DMS153 treated with DMSO at 0.1 percent for 48 hours (cell line): ENCODE data around the gene NCOA3.

Experiments used
- DNase-seq: peaks from one replicate; lab custom pipeline; 2025; ENCODE audit not compliant: unreplicated experiment; lab: John Stamatoyannopoulos, UW

NCOA3 gene

DNA sequence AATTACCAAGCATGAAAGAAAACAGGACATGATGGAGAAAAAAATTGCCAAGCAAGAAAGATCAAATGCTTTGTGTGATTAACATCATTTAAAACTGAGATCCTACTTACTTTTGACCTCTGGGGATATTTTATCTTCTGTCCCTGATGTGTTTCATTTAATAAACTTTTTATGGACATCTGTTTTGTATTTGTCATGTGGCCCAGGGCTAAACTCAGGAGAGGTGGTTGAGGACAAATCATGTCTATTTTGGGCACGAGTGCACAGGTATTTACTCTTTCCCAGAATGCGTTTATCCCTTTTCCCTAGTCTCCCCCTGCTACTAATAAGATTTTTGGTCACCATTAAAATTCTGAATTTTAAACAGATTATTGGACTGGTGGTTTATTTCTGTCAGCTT, 128.2 kb downstream of the NCOA3 start:
- no peak for DNase-seq

DNA sequence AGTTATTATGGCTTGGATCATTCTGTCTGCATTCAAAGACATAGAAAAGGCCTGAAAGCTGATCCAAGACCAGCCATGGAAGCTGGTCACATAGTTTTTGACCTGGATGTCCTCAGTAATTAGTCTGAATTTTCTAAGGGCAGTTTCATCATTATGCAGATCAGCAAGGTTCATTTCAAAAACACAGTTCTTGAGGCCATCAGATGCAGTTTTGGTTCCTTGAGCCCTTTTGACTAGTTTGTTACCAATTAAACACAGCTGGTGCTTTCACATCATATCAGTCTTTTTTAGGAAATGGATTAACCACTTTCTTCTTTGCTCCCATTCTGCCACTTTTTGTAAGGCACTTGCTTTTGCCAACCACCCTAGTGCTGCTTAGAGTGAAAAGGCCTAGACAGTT, 129.4 kb downstream of the NCOA3 start:
- DNase-seq = no peak

DNA sequence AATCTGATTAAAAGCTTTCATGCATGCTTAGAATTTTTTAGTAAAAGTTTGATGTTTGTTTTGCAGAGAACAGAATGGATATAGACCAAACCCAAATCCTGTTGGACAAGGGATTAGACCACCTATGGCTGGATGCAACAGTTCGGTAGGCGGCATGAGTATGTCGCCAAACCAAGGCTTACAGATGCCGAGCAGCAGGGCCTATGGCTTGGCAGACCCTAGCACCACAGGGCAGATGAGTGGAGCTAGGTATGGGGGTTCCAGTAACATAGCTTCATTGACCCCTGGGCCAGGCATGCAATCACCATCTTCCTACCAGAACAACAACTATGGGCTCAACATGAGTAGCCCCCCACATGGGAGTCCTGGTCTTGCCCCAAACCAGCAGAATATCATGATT, 133.6 kb downstream of the NCOA3 start:
- DNase-seq = no peak

DNA sequence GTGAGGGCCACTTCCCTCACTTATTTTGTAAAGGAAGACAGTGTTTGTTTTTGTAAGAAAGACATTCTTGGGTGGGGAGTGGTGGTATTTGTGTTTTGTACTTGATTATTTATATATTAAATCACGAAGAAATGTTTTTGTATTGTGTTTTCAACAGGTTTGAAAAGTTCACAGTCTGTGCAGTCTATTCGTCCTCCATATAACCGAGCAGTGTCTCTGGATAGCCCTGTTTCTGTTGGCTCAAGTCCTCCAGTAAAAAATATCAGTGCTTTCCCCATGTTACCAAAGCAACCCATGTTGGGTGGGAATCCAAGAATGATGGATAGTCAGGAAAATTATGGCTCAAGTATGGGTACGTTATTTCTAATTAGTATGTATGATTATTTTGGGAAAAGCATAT, 137.2 kb downstream of the NCOA3 start:
- DNase-seq = no peak

DNA sequence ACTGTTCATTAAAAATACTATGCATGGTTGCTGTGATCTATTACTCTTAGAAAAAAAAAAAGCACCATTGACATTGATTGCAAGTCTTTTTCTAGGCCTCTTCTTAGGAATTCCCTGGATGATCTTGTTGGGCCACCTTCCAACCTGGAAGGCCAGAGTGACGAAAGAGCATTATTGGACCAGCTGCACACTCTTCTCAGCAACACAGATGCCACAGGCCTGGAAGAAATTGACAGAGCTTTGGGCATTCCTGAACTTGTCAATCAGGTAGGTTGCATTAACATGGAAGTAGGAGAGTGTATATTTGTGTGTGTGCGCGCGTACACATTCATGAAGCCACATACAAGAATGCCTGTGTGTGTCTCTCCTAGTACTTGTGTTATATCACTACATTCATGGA, 140.4 kb downstream of the NCOA3 start:
- no peak for DNase-seq

DNA sequence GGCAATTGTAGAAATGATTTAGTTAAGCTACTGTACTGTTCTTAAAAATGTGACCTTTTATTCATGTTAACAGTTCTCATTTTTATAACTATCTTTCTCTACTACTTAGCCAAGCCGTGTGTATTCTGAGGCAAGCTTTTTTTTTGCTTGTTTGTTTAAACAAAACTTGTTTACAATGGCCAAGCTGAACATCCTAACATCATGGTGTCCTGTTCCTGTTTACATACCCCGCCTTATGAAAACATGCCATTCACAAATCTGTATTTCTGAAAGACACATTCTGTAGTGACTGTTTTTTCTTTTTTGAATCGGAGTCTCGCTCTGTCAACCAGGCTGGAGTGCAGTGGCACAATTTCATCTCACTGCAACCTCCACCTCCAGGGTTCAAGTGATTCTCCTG, 140.9 kb downstream of the NCOA3 start:
- DNase-seq = no peak

DNA sequence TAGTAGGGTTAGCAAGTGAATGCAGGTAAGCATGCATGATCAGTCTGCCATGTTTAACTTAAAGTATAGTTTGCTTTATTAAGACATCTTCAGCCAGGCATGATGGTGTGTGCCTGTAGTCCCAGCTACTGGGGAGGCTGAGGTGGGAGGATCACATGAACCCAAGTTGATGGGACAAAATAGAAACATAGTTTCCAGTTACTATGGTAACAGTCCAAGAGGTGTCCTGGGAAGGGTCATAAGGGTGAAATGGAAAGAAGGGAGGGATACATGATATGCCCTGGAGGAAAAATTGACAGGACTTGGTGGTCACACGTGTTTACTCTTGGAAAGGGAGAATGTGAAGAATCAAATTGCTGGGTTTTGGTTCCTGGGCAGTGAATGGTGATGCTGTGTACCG, 143.9 kb downstream of the NCOA3 start:
- DNase-seq = no peak

DNA sequence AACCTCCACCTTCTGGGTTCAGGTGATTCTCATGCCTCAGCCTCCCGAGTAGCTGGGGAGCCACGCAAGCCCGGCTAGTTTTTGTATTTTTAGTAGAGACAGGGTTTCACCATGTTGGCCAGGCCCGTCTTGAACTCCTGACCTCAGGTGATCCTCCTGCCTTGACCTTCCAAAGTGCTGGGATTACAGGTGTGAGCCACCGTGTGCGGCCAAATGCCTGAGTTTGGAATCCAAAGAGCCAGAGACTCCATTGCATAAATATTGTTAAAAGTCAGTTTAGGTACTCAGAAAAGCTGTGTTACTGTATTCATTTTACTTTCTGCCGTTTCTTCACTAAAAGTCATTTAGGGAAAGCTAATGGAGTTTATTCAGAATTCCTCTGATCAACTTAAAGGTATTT, 146.3 kb downstream of the NCOA3 start:
- DNase-seq = no peak

DNA sequence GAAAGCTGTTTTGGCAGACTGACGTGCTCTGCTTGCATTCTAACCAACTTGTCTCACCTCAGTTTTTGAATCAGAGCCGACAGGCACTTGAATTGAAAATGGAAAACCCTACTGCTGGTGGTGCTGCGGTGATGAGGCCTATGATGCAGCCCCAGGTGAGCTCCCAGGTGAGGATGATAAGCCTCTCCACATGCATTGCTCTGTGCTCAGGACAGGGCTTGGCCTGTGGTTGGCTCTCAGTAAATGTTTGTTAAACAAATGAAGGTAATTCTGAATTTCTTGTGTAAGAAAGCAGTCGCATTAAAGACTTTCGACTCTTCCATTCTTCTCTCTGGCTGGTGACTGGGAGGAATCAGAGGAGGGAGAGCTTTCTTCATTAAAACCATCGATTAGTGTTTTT, 147.3 kb downstream of the NCOA3 start:
- DNase-seq = no peak

DNA sequence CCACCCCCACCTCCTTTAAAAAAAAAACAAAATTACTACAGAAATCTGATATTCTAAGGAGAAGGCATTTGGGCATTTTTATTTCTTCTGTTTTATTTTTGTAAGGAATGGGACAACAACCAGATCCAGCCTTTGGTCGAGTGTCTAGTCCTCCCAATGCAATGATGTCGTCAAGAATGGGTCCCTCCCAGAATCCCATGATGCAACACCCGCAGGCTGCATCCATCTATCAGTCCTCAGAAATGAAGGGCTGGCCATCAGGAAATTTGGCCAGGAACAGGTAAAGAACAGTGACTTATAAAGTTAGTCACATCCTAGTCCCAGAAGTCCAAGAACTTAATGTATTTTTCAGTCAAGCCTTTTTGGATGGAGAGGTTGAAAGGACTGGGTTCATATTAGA, 150.6 kb downstream of the NCOA3 start:
- DNase-seq = no peak

DNA sequence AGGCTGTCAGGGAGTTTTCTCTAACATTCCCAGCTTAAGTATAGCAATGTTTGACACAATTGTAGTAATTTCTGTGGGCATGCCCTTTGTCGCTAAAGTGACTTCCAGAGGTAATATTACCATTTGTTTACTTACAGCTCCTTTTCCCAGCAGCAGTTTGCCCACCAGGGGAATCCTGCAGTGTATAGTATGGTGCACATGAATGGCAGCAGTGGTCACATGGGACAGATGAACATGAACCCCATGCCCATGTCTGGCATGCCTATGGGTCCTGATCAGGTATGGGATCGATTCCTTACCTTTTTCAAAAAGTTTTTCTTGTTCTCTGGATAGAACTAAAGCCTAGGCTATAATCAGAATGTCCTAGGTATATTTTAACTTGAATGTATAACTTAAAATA, 151.1 kb downstream of the NCOA3 start:
- DNase-seq = no peak

DNA sequence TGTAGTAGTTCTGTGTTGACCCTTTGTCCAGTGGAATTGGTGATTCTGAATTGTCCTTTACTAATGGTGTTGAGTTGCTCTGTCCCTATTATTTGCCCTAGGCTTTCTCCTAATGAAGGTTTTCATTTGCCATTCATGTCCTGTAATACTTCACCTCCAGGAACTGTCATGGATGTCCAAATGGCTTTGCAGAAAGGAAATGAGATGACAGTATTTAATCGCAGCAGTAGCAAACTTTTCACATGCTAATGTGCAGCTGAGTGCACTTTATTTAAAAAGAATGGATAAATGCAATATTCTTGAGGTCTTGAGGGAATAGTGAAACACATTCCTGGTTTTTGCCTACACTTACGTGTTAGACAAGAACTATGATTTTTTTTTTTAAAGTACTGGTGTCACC, 152.2 kb downstream of the NCOA3 start:
- no peak for DNase-seq

DNA sequence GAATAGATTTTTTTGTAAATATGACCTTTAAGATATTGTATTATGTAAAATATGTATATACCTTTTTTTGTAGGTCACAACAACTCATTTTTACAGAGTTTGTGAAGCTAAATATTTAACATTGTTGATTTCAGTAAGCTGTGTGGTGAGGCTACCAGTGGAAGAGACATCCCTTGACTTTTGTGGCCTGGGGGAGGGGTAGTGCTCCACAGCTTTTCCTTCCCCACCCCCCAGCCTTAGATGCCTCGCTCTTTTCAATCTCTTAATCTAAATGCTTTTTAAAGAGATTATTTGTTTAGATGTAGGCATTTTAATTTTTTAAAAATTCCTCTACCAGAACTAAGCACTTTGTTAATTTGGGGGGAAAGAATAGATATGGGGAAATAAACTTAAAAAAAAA, 152.7 kb downstream of the NCOA3 start:
- no peak for DNase-seq

DNA sequence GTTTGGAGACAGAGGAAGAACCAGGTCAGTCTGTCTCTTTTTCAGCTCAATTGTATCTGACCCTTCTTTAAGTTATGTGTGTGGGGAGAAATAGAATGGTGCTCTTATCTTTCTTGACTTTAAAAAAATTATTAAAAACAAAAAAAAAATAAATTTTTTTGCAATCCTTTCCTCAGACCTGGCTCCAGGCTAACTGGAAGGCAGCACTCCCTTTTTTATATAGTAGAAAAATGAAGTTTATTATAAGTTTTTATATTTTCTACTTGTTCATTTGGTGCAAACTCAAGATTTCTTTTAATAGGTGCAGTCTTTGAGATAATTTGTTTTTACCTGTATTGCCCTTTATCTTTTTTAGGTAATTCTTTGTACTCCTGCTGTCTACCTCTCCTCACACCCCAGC, 153.9 kb downstream of the NCOA3 start:
- no peak for DNase-seq

DNA sequence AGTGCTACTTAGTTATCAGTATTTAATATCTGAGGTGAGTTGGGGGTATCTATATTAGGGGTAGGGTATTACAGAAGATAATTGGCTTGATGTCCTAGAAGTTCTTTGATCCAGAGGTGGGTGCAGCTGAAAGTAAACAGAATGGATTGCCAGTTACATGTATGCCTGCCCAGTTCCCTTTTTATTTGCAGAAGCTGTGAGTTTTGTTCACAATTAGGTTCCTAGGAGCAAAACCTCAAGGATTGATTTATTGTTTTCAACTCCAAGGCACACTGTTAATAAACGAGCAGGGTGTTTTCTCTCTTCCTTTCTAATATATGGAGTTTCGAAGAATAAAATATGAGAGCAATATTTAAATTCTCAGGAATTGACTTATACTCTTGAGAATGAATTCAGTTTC, 154.6 kb downstream of the NCOA3 start:
- no peak for DNase-seq

DNA sequence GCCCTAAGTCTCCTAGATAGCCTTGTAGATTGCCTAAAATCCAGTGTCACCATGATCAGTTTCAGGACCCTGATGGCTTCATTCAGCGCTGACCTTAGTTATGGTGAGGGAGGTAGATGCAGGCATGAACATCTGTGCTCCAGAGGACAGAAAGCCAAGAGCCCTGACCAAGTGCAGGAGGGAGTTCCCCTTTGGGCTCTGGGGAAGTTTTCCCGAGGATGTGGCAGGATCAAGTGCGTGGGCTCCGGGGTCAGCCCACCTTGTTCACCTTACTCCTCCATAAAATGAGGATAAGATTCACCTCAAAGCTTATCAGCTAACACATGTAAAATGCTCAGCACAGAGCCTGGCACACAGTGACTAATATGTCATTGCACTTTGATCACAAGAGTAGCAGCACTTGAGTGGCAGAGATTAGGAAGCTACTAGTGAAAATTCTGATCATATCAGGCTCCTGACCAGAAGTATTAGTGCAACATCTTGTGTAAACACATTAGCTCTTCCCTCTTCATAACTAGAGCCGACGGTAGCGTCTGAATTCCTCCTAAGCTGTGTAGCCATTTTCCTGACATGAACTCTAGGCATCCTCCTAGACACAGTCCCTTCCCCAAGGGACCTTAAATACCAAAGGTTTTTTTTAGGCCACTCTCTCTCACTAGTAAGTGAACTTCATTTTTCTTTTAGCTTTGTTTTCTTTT, 158.4 kb downstream of the NCOA3 start:
- no peak for DNase-seq

DNA sequence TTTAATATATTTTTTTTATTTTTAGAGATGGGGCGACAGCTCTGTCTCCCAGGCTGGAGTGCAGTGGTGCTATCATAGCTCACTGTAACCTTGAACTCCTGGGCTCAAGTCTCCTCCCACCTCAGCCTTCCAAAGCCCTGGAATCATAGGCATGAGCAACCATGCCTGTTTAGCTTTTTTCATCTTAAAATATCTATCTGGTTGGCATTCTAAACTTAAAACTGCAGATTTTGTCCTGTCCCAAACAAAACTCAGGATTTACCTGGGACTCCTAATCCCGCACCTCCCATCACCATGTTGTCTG, 158.9 kb downstream of the NCOA3 start:
- no peak for DNase-seq

DNA sequence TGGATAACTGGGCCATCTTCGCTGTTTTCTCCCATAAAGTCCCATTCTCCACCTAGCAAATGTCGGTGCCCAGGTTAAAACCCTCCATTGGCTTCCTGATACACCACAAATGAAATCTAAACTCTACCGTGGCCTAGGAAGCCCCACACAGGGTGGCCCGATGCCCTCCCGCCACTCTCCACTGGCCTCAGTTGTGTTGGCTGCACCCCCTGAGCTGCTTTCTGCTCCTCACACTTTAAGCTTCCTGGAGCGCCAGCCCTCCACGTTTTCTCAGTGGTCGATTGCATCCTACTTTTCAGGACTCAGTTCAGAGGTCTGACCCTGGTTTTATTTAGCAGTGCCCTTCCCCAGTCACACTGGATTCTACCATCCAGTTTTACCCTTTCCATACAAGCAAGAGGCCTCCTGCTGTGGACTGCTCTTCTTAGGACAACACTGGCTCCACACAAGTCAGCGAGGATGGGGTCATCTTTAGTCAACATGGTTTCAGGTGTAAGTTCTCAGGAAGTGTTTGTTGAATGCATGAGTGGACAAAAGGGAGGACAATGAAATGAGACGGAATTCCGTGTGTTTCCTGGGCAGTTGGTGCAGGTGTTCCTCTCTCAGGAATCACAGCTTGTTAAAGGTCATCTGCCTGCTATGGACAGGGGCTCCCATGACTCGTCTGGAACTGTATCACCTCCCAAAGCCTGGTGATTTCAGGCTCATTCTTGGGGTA, 159.5 kb downstream of the NCOA3 start:
- no peak for DNase-seq

DNA sequence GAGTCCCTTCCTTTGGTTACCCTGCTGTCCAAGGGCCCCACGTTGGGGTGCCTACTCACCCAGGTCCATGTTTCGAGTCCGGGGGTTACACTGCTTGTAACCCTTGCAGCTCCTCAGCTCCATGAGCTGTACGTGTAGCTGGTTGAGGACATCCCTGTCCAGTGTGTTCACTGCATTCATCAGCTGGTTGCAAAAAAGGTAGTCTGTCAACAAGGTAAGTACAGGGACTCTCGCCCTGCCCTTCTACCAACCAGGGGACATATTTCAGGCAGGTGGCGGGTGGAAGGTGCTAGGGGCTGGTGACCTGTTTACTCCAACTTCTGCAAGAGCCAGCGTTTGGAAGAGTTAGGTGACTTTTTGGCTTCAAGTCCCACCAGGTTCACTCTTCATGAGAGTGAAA, 160.0 kb downstream of the NCOA3 start:
- DNase-seq = no peak

DNA sequence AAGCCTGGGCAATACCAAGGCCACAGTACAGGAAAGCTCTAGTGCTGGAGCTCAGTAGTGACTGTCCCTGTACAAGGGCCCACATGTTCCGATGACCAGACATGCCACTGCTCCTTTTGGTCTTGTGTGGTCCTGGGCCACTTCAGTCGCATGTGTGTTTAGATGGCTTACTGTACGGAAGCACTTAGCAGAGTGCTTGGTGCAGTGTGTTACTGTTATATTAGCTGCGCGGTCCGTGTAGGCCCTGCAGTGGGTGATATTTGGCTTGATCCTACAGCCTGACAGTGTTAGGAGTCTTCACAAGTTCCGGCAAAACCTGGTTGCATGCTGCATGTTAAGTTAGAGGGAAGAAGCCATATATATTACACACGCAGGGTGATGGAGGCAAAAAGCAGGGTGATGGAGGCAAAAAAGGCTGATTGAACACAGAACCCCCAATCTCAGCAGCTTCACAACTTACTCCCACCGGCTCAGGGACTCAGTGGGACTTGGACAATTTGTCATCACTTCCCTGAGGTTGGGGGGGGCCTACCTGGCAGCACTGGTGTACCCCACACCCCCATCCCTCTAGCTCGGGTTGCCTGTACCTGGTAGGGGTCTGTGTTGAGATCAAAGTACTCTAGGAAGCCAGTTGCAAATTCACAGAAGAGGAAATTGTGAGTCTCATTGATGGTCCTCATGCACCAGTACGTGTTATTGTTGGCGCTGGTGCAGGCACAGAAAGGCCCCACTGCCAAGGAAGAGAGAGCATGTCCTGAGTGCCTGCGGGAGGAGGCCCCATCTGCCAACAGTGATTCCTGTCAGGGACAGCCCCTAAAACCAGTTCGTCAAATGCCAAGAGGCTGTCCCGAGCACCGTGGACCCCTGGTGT, 161.0 kb downstream of the NCOA3 start:
- DNase-seq = no peak

DNA sequence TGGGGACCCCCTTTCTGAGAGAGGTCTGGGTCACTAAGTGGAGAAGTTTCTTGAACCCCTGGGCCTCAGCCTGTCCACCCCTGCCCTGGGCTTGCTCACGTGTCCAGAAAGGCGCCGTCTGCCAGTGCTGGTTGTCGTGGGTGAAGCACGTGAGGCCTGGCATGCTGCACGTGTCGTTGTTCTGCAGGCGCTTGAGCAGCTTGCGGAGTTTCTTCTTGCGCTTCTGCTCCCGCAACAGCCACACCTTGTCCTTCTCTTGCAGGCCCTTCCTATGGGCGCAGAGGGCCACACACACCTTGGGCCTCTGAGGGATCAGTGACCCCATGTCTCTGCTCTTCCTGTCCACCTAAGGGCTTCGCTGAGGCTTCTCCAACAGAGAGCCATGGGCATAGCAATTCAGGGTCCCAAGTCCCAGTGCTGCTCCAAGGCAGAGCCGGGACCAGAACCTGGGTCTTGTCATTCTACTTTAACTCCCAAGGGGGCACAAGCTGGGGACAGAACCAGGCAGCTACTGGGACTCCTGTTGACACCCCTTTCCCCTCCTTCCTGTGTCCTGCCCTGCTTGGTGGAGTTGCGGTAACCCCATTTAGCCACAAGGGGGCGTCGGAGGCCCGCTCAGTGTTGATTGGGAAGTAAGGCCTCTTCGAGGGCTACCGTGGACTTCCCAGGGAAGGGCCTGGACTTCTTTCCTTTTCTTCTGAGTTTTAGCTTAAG, 161.8 kb downstream of the NCOA3 start:
- DNase-seq = peak; percentile 67

DNA sequence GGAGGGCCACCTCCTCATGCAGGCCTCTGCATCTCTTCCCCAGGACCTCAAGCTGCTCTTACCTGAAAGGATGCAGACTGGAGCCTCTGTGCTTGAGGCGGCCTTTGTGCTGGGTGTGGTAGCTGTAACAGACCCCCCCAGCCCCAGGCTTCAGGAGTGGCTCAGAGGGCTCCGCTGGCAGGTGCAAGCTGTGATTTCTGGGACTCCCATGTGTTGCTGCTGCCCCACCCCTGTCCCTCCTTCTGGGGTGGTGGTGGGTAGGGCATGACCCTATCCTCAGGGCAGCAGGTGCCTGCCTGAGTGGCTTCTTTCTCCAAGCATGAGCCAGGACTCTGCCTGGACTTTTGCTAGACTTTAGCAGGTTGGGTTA, 162.4 kb downstream of the NCOA3 start:
- no peak for DNase-seq
